GM23248 (cell line): ENCODE results near the gene CHKB. TPM values are rescaled to one million over a fixed set of nuclear protein-coding genes. Genes with fewer than 3 reads are reported as not detected.

Source experiments
- DNase-seq: peaks from one replicate; pipeline ENCODE4 v3.0.0-alpha.2; 2015
- H2AFZ ChIP-seq: fragments of 200-600 bp; sonication (generic); 2 replicates; pipeline ENCODE4 v1.6.1; 2016; ENCODE audit warnings: antibody characterized with exemption
- H3F3A ChIP-seq: fragments of 200-600 bp; sonication (generic); 2 replicates; pipeline ENCODE4 v1.6.1; 2016; ENCODE audit warnings: mild to moderate bottlenecking, antibody characterized with exemption, mixed run types; ENCODE audit not compliant: insufficient read depth
- H3K27ac ChIP-seq: fragments of 200-600 bp; sonication (generic); 2 replicates; pipeline ENCODE4 v1.5.1; 2016; ENCODE audit warnings: mild to moderate bottlenecking
- H3K27me3 ChIP-seq: fragments of 200-600 bp; sonication (generic); replicated peaks from 2 replicates; pipeline ENCODE4 v1.6.1; 2016; ENCODE audit warnings: mild to moderate bottlenecking; ENCODE audit not compliant: insufficient read depth
- H3K36me3 ChIP-seq: fragments of 200-600 bp; sonication (generic); 2 replicates; pipeline ENCODE4 v1.6.1; 2016; ENCODE audit warnings: low read depth, mild to moderate bottlenecking
- H3K4me1 ChIP-seq: fragments of 200-600 bp; sonication (generic); 2 replicates; pipeline ENCODE4 v1.6.1; 2016; ENCODE audit warnings: mild to moderate bottlenecking; ENCODE audit not compliant: insufficient read depth
- H3K4me2 ChIP-seq: fragments of 200-600 bp; sonication (generic); one replicate; pipeline ENCODE4 v1.6.1; 2016; ENCODE audit warnings: mild to moderate bottlenecking; ENCODE audit not compliant: unreplicated experiment
- H3K4me3 ChIP-seq: fragments of 200-600 bp; sonication (generic); 2 replicates; pipeline ENCODE4 v1.5.1; 2016; ENCODE audit warnings: mild to moderate bottlenecking
- H3K79me2 ChIP-seq: fragments of 200-600 bp; sonication (generic); 2 replicates; pipeline ENCODE4 v1.6.1; 2016; ENCODE audit warnings: mild to moderate bottlenecking; ENCODE audit not compliant: insufficient read depth
- H3K9ac ChIP-seq: fragments of 200-600 bp; sonication (generic); 2 replicates; pipeline ENCODE4 v1.6.1; 2016; ENCODE audit warnings: mild to moderate bottlenecking
- H3K9me2 ChIP-seq: fragments of 200-600 bp; sonication (generic); 2 replicates; pipeline ENCODE4 v1.6.1; 2016; ENCODE audit warnings: mixed run types, mild to moderate bottlenecking, moderate library complexity; ENCODE audit not compliant: insufficient read depth
- H3K9me3 ChIP-seq: fragments of 200-600 bp; sonication (generic); one replicate; pipeline ENCODE4 v1.6.1; 2017; ENCODE audit warnings: low read depth
- H4K20me1 ChIP-seq: fragments of 200-600 bp; sonication (generic); 2 replicates; pipeline ENCODE4 v1.6.0; 2016; ENCODE audit not compliant: insufficient read depth
- EZH2 ChIP-seq: fragments of 200-600 bp; sonication (generic); IDR thresholded peaks from 2 replicates; pipeline ENCODE4 v1.6.1; 2018; ENCODE audit warnings: antibody characterized with exemption, mild to moderate bottlenecking; ENCODE audit not compliant: insufficient read depth, poor library complexity, severe bottlenecking
- EZH2phosphoT487 ChIP-seq: fragments of 200-600 bp; sonication (generic); IDR thresholded peaks from 2 replicates; pipeline ENCODE4 v1.6.1; 2018; ENCODE audit warnings: antibody characterized with exemption, moderate library complexity, mild to moderate bottlenecking, low read depth; ENCODE audit not compliant: insufficient read depth
- WGBS, 2 experiments: methylation state at CpG; one replicate each; pipeline ENCODE4 v1.1.6; 2015 to 2017; ENCODE audit warnings: low lambda C conversion rate in 2 of 2, low coverage in 1 of 2; ENCODE audit errors: missing lambda C conversion rate in 2 of 2; 5-methylcytosine and 5-hydroxymethylcytosine counted together
- in situ Hi-C: fragments of 300-500 bp; cut with MboI; formaldehyde crosslinking; loops from 2 replicates; pipeline ENCODE4 v1.15.0; 2020
- polyA plus RNA-seq: library from polyadenylated mRNA; unstranded; fragments of >200 nt; fragmentation: Nextera tagmentation; extraction: Ambion mirVana; gene quantifications from 2 replicates; pipeline ENCODE4 v1.2.1, GENCODE V29; 2016
- total RNA-seq: library from RNA; depleted of rRNA; stranded (reverse); fragments of >200 nt; shearing (Covaris generic); gene quantifications from 2 replicates; pipeline ENCODE4 v1.2.3, GENCODE V29; 2014

Gene CHKB
- total and polyA plus RNA-seq, 2 experiments from 2014 or later = 41.3 to 41.7 TPM

DNA sequence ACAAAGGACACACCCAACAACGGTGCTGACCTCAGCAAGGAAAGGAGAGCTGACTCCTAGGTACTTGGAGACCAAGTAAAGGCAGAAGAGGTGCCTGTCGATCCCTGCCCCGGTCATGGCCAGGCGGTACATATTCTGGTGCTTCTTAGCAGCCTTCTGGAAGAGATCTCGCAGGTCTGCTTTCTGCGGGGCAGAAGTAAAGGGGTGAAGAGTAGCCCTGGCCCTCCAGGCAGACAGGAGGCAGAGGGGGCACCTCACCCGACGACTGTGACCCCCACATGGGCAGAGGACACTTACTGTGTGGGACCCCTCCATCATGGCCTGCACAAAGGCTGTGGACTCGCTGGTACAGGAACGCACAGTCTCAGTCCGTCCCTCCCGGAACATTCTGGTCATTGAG lies 11.8 kb downstream of the CHKB start:
- no peak overlapping the region for H2AFZ ChIP-seq
- DNase-seq = no peak
- H3K9me3 ChIP-seq = no peaks in the 10 kb centered on the region
- no peak overlapping the region for H3K4me3 ChIP-seq
- in situ Hi-C loops = no loop called here
- H3K27ac ChIP-seq = no peak overlapping the region
- no peaks in the 10 kb centered on the region for H3K79me2 ChIP-seq
- H3K4me1 ChIP-seq = no peaks in the 10 kb centered on the region
- H3K9me2 ChIP-seq = no peaks in the 10 kb centered on the region
- H3K36me3 ChIP-seq = no peaks in the 10 kb centered on the region
- H3K4me2 ChIP-seq = no peak overlapping the region
- WGBS, 2 experiments = 90 to 92% methylated on average over 12 of the region's 12 CpGs
- H3K27me3 ChIP-seq = no peaks in the 10 kb centered on the region
- H3K9ac ChIP-seq = no peak overlapping the region
- H4K20me1 ChIP-seq = no peaks in the 10 kb centered on the region
- no peak for TF ChIP-seq EZH2
- TF ChIP-seq EZH2phosphoT487 = no peak
- H3F3A ChIP-seq = no peaks in the 10 kb centered on the region

DNA sequence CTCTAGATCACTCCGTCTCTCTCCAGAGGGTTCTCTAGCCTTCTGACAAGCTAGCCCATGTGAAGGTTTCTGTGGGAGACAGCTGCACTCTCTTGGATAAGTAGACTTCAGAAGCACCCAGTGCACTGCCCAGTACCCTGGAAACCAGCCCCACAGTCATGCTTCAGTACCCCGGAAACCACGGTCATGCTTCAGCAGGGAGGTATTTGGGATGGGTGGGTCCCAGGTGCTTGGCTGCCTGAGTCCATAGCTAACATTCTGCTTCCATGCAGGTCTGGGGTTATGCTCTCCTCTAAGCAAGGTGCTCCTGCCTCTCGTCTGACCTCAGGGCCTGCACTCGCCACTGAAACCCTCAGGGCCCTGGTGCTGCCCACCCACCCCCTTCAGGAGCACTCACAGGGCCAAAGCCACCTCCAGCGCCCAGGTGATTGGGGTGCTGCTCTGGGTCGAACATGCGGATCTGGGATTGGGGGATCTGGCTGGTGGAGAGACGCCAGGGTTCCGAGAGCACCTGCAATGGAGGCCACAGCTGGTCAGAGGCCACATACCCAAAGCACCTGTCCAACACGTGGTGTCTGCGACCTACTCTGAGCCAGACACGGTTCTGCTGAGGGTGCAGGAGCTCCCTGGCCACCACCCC lies 12.6 kb downstream of the CHKB start:
- DNase-seq = no peak
- H3K79me2 ChIP-seq = no peaks in the 10 kb centered on the region
- H2AFZ ChIP-seq = no peak overlapping the region
- in situ Hi-C loops = no loop called here
- no peaks in the 10 kb centered on the region for H3K36me3 ChIP-seq
- H3K9me2 ChIP-seq = no peaks in the 10 kb centered on the region
- H3K27ac ChIP-seq = no peak overlapping the region
- H3K4me1 ChIP-seq = no peaks in the 10 kb centered on the region
- H3K4me2 ChIP-seq = no peak overlapping the region
- TF ChIP-seq EZH2 (no peak), EZH2phosphoT487 (no peak)
- no peak overlapping the region for H3K4me3 ChIP-seq
- H3K27me3 ChIP-seq = no peaks in the 10 kb centered on the region
- no peaks in the 10 kb centered on the region for H3F3A ChIP-seq
- WGBS, 2 experiments = 81% methylated on average over 11 to 13 of the region's 13 CpGs
- no peak overlapping the region for H3K9ac ChIP-seq
- H4K20me1 ChIP-seq = no peaks in the 10 kb centered on the region
- H3K9me3 ChIP-seq = no peaks in the 10 kb centered on the region

DNA sequence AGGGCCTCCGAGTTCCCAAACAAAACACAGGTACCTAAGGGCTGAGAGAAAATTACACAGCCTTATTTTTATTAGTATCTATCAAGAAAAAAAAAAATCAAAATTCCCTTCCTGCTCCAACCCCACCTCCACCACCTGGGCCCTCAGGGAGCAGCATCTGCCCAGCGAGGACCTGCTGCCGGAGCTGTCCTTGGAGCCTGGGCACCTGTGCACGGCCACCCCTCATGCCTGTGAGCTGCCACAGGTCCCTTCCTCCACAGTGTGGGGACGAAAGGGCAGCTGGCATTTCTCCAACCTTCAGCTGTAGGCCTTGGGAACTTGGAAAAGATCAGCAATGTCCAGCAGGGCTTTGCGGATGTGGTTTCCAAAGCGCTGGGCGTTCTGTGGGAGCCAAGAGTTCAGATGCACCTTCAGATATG lies 13.6 kb downstream of the CHKB start:
- Histone ChIP-seq H3K4me1 (no peaks in the 10 kb centered on the region), H3F3A (no peaks in the 10 kb centered on the region), H4K20me1 (no peaks in the 10 kb centered on the region), H3K9me3 (no peaks in the 10 kb centered on the region), H3K9ac (no peak overlapping the region), H3K4me3 (no peak overlapping the region), H3K9me2 (no peaks in the 10 kb centered on the region), H2AFZ (no peak overlapping the region), H3K79me2 (no peaks in the 10 kb centered on the region), H3K27ac (no peak overlapping the region), H3K4me2 (no peak overlapping the region), H3K36me3 (no peaks in the 10 kb centered on the region), H3K27me3 (no peaks in the 10 kb centered on the region)
- 82 to 91% methylated on average over 8 of the region's 8 CpGs for WGBS, 2 experiments
- no peak for TF ChIP-seq EZH2phosphoT487
- TF ChIP-seq EZH2 = no peak
- in situ Hi-C loops = no loop called here
- no peak for DNase-seq

DNA sequence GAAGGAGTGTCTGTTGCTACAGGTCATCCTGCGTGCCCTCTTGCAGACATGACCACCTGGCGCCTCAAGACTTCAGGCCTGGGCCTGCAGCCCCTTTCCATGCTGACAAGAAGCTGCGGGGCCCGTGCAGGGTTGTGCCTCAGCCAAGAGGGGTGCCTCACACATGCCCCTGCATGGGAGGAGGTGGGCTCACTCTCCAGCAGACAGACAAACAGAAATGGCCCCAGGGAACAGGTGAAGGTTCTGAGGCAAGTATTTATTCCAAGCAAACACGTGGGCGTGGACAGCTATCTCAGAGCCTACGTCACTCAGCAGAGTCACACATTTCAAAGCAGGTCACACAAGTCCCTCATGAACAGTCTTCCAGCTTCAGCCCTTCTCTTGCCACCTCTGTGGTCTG lies 14.0 kb downstream of the CHKB start:
- no peaks in the 10 kb centered on the region for H3K9me2 ChIP-seq

More for the DNA sequence above, 14.0 kb downstream of the CHKB start:
- Histone ChIP-seq H3K4me1 (no peaks in the 10 kb centered on the region), H3K27me3 (no peaks in the 10 kb centered on the region), H3K9me3 (no peaks in the 10 kb centered on the region), H2AFZ (no peak overlapping the region), H3F3A (no peaks in the 10 kb centered on the region), H3K4me3 (no peak overlapping the region), H3K79me2 (no peaks in the 10 kb centered on the region), H3K36me3 (no peaks in the 10 kb centered on the region), H3K27ac (no peak overlapping the region), H3K4me2 (no peak overlapping the region), H3K9ac (no peak overlapping the region), H4K20me1 (no peaks in the 10 kb centered on the region)
- 81 to 88% methylated on average over 7 of the region's 7 CpGs for WGBS, 2 experiments
- no peak for DNase-seq
- no peak for TF ChIP-seq EZH2
- TF ChIP-seq EZH2phosphoT487 = no peak
- in situ Hi-C loops = no loop called here
